ENCODE data around the gene AKT1.
"Not testable (repeated sequence)": the region's sequence is repeated elsewhere in the genome, so short reads cannot be mapped to it uniquely, and the experiment has no call there.

Gene AKT1

DNA sequence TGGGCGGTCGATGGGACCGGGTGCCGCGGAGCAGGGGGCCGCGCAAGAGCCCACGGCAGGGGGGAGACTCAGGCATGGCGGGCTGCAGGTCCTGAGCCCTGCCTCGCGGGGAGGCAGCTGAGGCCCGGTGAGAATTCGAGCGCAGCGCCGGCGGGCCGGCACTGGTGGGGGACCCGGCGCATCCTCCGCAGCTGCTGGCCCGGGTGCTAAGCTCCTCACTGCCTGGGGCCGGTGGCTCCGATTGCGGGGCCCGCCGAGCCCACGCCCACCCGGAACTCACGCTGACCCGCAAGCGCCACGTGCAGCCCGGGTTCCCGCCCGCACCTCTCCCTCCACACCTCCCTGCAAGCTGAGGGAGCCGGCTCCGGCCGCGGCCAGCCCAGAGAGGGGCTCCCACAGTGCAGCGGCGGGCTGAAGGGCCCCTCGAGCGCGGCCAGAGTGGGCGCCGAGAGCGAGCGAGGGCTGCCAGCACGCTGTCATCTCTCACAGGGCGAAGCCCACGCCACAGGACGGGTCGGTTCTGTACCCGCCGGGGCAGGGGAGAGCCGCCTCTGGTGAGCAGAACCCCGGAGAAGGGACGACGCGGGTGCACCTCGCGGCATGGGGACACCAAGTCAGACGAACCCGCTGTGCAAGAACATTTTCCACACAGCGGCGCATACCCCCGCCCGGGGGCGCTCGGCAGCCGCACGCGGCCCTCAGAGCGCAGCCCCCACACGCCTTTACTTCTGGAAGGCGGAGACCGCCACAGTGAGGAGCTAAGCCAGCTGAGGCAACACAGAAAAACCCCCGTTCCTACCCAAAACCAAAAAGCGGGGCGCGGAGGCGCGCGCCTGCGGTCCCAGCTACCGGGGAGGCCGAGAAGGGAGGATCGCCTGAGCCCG is 43.8 kb downstream of the AKT1 start:
- DNase-seq = no peak

DNA sequence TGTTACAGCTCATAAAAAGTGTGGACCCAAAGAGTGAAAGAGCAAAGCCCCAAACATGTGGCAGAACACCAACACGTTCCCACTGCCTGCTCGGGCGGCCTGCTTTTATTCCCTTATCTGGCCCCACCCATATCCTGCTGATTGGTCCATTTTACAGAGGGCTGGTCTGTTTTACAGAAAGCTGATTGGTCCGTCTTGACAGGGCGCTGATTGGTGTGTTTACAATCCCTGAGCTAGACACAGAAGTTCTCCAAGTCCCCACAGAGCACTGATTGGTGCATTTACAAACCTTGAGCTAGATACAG is 44.8 kb downstream of the AKT1 start:
- DNase-seq = not testable (repeated sequence)

DNA sequence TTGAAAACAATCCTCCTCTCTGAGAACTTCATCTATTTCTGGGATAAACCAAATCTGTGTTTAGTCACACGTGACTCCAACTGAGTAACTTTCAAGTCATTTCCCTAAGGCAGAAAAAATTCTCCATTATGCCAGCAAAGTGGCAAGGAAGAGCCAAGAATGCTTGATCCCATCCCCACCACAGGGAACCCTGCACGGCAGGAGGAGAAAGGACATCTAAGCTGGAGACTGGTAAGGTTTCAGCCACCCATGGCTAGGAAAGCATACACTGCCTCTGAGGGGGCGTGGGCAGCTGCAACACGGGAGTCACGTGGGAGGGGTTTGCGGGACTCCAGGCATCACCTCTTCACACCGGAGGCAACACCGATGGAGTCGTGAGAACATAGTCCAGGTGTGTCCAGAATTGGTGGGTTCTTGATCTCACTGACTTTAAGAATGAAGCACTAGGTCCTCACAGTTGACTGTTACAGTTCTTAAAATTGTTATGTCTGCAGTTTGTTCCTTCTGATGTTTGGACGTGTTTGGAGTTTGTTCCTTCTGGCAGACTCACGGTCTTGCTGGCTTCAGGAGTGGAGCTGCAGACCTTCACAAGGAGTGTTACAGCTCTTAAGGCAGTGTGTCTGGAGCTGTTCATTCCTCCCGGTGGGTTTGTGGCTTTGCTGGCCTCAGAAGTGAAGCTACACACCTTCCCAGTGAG is 45.3 kb downstream of the AKT1 start:
- no peak for DNase-seq

DNA sequence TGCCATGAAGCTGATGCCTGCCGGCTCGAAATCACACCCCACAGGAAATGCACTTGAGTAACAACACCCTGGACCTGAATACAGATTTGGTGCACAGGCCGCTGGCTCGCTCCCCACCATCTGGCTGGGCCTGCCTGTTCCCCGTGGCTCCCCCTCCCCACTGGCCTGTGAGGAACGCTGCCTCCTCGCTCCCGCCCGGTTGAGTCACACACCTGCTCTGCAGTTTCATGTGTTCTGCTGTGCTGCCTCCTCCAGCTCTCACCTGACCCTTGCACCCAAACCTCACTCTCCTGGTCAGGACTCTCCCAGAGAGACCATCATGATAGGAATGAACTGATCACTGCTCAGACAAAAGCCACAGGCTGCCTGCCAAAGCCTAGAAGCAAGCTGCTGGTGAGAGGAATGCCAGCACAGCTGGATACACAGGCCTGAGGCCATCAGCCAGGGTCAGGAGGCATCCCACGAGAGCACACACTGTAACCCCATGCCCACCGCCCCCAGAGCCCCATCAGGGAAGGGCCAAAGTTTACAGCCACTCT is 46.4 kb downstream of the AKT1 start:
- DNase-seq = no peak

DNA sequence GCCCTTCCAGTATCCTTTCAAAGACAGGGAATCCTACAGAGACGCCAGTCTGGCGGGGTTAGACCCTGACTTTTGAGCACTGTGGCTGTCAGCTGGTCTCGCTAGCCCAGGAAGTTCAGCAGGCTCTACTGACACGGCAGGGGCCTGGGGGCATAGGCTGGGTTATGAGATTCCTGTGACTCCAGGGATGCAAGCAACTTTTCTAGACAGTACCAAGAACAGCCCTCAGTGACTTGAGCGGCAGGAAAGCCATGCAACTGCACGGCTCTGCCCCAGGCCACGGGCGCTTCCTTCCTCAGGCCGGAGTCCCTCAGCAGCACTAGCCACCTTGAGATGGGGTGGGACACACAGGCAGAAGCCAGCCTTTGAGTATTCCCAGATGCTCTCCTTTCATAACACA is 47.7 kb downstream of the AKT1 start:
- DNase-seq = no peak

DNA sequence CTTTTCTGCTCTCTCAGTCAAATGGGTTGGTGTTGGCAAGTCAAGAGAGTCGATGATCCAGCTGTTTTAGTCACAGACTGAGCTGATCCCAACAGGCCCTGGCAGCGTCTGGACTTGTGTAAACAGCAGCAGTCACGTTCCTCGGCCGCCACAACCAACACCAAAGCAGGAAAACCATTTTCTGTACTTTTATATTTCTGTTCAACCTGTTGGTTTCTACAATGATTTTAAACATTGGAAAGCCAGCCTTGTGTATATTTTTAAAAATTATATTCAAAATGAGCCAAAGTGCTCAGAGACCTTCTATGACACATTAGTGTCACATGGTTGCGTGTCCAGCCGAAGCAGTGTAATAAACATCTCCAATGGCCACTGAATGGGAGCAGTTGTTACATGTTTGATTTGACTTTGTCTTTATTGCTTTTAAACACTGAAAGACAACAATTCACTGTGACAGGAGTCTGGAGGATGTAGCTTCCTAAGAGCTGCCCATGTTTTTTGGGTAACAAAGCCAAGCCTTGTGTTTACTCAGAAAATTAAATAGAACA is 48.5 kb downstream of the AKT1 start:
- DNase-seq = no peak

DNA sequence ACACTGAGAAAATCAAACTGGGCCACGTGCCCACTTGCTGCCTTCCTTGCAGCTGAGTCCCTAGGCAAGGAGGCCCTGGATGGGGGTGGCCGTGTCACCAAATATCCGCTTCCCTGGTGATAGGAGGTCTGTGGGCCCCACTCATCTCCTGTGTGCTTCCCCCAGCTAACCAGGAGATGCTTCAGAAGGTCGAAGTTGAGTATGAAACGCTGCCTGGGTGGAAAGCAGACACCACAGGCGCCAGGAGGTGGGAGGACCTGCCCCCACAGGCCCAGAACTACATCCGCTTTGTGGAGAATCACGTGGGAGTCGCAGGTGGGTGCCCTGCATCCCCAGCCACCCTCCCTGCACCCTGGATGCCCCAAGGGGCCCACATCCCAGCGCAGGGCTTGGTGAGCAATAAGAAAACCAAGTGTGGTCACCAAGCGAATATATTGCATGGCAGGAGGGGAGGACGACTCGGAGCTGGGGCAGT is 49.4 kb downstream of the AKT1 start:
- DNase-seq = no peak

DNA sequence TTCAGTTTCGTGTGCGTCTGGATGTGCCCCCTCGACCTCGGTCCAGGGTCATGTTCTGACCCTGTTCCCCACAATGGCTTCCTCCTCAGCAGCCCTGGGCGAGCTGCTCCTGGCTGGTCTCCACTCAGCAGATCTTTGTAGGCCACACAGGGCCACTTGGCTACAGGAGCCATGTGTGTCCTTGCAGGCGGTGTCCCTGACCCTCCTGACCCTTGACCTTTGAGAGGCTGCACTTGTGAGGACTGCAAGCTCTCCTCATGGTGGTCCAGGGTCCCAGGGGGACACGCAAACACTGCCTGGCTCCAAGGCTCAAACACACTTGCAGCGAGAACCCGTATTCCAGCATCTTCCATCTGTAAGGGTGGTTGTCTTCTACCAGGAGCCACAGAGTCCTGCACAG is 50.1 kb downstream of the AKT1 start:
- DNase-seq = no peak

DNA sequence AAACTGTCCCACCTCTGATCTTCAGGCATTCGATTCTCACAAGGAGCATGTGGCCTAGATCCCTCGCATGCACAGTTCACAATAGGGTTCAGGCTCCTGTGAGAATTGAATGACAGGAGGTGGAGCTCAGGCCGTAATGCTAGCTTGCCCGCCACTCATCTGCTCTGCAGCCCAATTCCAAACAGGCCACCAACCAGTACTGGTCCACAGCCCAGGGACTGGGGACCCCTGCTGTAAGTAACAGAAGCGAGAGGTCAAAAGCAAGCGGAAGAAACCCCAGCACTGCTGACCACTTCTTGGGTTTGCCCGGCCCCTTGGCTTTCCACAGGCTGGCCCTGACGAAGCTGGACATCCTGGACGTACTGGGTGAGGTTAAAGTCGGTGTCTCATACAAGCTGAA is 51.1 kb downstream of the AKT1 start:
- DNase-seq = no peak

DNA sequence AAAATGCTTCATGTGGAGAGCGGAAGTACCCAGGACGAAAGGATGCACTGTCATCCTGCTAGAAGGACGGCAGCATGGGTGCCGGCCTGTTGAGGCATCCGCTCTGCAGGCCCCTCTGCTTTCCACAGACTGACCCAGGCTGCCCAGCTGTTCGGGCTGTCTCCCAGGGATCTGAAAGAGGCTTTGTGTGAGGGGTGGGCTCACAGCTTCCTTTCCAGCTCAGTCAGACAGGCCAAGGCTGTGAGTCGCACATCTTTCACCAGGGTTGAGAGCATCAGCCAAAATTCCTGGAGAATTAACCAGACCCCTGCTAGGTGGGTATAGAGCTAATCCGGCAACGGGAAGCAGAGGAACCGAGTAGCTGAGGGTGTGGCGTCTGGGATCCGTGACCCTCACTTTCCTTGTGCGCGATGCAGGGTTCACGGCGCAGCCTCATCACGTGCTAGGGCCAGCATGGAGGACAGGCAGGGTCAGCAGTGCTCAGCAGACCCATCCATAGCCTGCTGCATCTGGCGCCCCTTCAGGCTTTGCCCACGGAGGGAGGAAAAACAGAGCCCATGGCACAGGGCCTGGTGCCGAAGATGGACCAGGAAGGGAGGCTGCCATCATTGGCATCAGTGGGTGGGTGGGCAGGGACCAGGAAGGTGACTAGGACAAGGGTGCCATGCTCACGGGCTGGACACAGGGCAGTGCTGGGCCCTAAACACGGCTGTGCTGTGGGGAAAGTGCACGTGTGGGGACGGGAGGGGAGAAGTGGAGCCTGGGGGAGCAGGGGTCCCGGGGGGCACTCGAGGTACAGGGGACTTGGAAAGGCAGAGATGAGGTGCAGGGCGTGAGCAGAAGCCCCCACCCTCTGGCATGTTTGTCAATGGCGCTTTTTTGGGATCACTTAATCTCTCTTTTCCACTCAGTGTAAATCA is 51.8 kb downstream of the AKT1 start:
- no peak for DNase-seq

DNA sequence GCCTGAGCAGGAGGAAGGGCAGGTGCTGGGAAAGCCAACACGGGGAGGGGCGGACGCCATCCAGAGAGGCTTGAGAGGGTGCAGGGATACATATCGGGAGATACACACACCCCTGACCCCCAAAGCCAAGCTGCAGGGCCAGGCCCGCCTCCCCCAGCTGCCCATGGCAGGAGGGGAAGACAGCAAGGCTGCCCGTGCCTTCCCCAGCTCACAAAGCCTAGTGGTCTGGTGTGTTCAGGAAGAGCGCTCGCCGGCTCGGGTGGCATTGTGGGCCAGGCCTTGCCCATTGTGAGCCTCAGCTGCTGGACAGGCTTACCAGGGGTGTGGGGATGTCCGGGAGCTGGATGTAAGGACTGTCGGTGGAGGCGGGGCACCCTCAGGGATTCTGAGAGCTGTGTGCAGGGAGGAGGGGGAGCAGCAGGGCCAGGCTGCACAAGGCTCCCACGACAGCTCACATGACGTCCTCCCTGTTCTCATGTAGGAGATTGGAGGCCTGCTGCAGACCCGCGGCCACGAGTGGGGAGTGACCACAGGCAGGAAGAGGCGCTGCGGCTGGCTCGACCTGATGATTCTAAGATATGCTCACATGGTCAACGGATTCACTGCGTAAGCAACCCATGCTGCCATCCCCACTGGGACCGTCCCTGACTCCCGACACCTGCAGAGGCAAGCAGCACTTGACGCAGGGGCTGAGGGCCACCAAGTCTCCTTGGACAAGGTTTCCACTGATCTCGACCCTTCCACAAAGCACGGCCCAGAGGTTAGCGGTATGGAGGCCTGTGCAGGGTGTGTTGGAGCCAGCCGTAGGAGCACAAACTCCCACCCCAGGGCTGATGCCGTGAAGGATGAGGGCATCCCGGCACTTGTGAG is 52.7 kb downstream of the AKT1 start:
- DNase-seq = no peak

DNA sequence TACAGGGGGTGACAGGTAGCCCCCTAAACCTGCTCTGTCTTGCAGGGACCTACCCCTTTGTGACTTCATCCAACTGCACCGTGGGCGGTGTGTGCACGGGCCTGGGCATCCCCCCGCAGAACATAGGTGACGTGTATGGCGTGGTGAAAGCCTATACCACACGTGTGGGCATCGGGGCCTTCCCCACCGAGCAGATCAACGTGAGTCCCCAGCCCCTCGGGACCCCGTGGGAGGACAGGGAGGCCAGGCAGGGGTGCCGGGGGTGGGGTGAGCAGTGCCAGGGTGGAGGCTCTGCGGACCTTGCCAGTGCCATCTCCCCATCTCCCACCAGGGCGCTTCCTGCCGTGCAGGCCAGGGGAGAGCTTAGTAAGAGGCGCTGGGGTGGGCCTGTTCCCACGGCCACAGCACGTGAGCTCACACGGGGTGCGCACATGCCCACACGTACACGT is 53.7 kb downstream of the AKT1 start:
- DNase-seq = no peak

DNA sequence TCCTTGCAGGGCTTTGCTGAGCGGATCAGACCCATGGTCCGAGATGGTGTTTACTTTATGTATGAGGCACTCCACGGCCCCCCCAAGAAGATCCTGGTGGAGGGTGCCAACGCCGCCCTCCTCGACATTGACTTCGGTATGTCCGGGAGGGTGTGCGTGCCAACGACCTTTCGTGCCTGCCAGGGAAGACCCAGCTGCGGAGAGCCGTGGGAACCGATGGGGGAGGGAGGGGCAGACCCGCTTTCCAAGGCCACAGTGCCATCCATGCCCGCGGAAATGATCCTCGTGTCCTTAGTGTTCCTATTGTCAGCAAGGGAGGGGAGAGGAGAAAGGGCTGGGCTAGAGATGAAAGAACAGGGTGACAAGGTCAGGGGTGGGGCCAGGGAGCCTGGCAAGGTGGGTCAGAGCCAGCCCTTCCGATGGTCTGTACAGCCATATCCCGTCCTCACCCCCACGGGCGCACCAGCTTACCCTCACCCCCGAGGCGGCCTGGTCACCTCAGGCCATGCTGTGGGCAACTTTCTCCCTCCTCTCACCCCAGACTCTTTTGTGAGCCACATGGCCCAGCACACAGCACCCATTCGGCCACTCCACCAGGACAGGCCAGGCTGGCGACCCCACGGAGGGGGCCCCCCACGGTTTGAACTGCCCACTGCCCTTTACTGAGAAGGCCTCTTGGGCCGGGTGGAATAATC is 54.3 kb downstream of the AKT1 start:
- no peak for DNase-seq

DNA sequence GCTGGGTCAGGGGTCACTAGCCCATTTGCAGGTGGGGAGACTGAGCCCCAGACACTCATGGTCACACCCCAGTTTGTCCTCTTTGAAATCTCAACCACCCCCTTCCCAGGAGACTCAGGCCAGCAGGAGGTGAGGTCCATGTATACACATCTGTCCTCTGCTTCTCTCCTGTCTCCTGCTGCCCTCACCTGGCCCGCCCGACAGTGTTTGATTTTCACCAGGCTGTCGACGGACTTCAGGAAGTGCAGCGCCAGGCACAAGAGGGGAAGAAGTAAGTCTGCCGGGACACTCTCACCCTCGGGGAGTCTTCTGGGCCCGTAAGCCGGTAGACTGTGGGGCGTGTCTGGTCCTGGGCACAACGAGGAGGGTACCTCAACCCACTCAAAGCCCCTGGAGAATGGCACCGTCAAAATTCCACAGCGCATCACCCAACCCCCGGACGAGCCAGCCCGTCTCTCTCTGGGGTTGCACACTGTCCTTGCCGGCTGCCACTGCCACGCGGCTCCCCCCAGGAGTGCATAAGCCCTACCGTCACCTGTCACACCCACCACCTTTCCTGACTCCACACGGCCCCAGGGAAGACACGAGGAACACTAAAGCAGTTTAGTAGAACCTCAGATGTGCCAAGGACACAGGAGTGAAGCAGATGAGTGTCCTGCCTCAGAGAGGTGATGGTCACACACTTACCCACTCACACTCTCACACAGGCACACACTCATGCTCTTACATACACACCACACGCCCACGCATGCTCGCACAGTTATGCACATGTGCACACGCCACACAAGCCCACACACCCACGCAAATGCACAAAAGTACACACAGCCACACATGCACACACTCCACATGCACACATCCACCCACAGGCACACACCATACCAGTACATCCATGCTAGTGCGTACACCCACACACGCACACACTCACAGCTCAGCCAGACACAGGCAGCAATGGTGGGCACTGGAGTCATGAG is 55.7 kb downstream of the AKT1 start:
- no peak for DNase-seq

DNA sequence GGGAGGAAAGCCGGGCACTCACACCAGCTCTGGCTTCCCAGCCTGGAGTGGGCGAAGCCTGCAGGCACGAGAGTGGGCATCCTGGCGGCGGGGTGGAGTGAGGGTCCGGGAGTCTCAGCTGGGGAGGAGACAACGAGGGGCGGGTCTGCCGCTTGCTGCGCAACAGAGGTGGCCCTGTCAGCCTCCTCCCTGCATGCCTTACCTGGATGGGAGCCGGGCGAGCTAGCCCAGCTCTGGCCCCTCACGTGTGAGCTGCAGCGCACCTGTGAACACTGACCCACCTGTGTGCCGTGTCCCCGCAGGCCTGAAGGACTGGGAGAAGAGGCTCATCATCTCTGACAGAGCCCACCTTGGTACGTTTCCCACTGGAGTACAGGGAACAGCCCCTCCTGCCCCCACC is 56.5 kb downstream of the AKT1 start:
- DNase-seq = no peak

DNA sequence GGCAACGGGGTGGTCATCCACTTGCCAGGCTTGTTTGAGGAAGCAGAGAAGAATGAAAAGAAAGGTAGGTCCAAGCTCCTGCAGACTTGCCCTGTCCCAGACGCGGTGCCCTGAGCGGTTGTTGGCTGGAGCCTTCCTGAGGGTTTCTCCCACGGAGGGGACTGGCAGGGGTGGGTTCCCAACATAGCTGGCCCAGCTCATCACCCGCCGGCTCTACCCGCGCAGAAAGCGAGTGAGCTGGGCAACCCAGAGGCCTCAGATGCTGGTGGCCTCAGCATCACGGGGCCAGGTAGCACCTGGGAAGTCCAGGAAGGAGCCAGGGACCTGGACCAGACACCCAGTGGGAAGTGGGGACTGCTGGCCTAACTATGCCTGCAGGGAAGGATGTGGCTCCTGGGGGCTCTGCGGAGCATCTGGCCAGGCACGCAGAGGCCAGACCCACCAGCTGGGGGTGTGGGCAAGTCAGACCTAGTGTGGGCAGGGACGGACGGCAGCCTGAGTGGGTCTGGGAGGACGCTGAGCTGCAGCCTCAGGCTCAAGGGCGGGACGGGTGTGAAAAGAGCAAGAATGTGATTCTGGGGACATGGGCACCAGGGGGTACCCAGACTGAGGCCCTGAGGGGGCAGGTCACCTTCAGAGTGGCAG is 57.1 kb downstream of the AKT1 start:
- no peak for DNase-seq

DNA sequence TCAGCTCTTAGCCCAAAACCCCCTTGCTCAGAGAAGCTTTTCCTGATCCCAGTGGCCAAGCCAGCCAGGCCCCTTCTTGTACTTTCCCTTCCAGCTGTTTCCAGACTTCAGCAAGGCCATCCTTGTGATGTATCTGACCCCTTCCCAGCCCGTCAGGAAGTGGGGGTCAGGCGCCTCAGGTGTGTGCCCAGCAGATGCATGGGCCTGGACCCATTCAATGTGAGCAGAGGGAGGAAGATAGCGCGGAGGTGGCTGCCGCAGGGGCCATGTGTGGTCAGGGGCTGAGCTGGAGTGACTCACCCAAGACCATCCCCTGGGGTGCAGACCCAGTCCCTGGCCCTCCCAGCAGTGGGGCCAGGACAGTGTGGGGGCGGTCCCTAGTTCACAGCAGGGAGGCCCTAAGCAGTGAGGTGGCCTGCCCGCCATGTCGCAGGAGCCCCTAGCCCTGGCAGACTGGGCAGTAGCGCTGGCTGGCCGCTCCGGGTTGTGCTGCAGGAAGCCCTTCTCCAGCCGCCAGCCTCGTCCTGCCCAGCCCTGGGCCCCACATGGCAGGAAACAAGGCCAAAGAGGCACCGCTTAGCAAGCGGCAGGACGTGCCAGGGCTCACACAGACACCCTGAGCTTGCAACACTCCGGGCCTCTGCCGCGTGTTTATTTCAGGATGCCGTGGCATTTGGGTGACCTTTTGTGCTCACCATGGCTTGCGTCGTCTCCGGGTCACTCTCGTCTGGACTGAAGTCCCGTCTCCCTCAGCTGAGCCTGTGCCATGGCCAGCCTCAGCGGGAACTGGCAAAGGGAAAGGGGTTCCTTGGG is 59.5 kb downstream of the AKT1 start:
- no peak for DNase-seq
